Endodermal cell (in vitro differentiated cells): Measurements from ENCODE around the gene HABP2. TPM values are rescaled to one million over a fixed set of nuclear protein-coding genes. Genes with fewer than 3 reads are reported as not detected.
A peak's percentile ranks its signal among the peaks of the same experiment; 100 is the strongest.

Experiments used
- DNase-seq: peaks from one replicate; pipeline ENCODE4 v3.0.0-alpha.2; 2017
- H3K27ac ChIP-seq: 2 replicates; pipeline ENCODE4 v1.5.1; 2013; ENCODE audit warnings: mild to moderate bottlenecking, low read depth, low read length, moderate library complexity
- H3K27me3 ChIP-seq: 2 replicates; pipeline ENCODE4 v1.6.1; 2013; ENCODE audit warnings: mild to moderate bottlenecking, low read length, moderate library complexity; ENCODE audit not compliant: insufficient read depth, control insufficient read depth, poor library complexity, severe bottlenecking
- H3K36me3 ChIP-seq: 2 replicates; pipeline ENCODE4 v1.7.0; 2013; ENCODE audit warnings: mild to moderate bottlenecking, low read length, moderate library complexity; ENCODE audit not compliant: control insufficient read depth, insufficient read depth
- H3K4me1 ChIP-seq: one replicate; pipeline ENCODE4 v1.7.0; 2013; ENCODE audit warnings: low read length; ENCODE audit not compliant: control insufficient read depth, insufficient read depth
- H3K4me3 ChIP-seq: 2 replicates; pipeline ENCODE4 v1.5.1; 2013; ENCODE audit warnings: mild to moderate bottlenecking, low read length, moderate library complexity
- H3K9ac ChIP-seq: 2 replicates; pipeline ENCODE4 v1.6.1; 2013; ENCODE audit warnings: mild to moderate bottlenecking, low read length, moderate library complexity; ENCODE audit not compliant: poor library complexity, severe bottlenecking; ENCODE audit errors: extremely low read depth
- H3K9me3 ChIP-seq: 2 replicates; pipeline ENCODE4 v1.6.1; 2013; ENCODE audit warnings: mild to moderate bottlenecking, low read length, moderate library complexity; ENCODE audit not compliant: control insufficient read depth
- H3K27ac Mint-ChIP-seq: 2 replicates; pipeline ENCODE4 v1.8.0; 2020; ENCODE audit warnings: mixed read lengths
- H3K27me3 Mint-ChIP-seq: 2 replicates; pipeline ENCODE4 v1.8.0; 2021; ENCODE audit warnings: mild to moderate bottlenecking, mixed read lengths; ENCODE audit not compliant: insufficient read depth
- H3K36me3 Mint-ChIP-seq: 2 replicates; pipeline ENCODE4 v1.8.0; 2020; ENCODE audit warnings: low read depth, mixed read lengths
- H3K4me1 Mint-ChIP-seq: 2 replicates; pipeline ENCODE4 v1.8.0; 2020; ENCODE audit warnings: mixed read lengths
- H3K4me3 Mint-ChIP-seq: 2 replicates; pipeline ENCODE4 v1.8.0; 2020; ENCODE audit warnings: mild to moderate bottlenecking, moderate library complexity, mixed read lengths
- H3K9me3 Mint-ChIP-seq: 2 replicates; pipeline ENCODE4 v1.8.0; 2020; ENCODE audit warnings: mild to moderate bottlenecking, mixed read lengths
- CTCF ChIP-seq: fragments of 200-600 bp; sonication (generic); conservative IDR thresholded peaks from 2 replicates; pipeline ENCODE4 v1.5.0; 2021; ENCODE audit warnings: antibody characterized with exemption, mild to moderate bottlenecking
- WGBS, 2 experiments: methylation state at CpG; one replicate each; pipeline versions ENCODE4 v1.1.5 to v1.1.7; 2013; ENCODE audit warnings: missing lambda C conversion rate in 2 of 2, mixed read lengths in 1 of 2; ENCODE audit not compliant: insufficient coverage in 1 of 2, insufficient read length in 1 of 2; 5-methylcytosine and 5-hydroxymethylcytosine counted together
- total RNA-seq, 2 donors: library from RNA; stranded (reverse); fragmentation: NEBNext Ultra II Directional in 1 of 2; extraction: Animal tissue kit (Norgen Biotek cat#: 25700) in 1 of 2; gene quantifications; 2 replicates in 1 of 2; 3 replicates in 1 of 2; pipeline ENCODE4 v1.2.1, GENCODE V29; 2021

The HABP2 gene
- total RNA-seq, 2 donors from 2014 or later: 0.71 to 1.6 TPM

- H3K36me3 ChIP-seq: no peaks in the 10 kb centered on the region
- Mint-ChIP-seq H3K27me3 (peaks cover 9% of the 10 kb centered on the region), H3K4me1 (peaks cover 54% of the 10 kb centered on the region), H3K27ac (no peak overlapping the region), H3K36me3 (no peaks in the 10 kb centered on the region), H3K4me3 (no peak overlapping the region), H3K9me3 (no peaks in the 10 kb centered on the region)
- no peaks in the 10 kb centered on the region for H3K27me3 ChIP-seq
- TF ChIP-seq CTCF: no peak
- no peak overlapping the region for H3K27ac ChIP-seq
- WGBS, 2 experiments: 90 to 91% methylated on average over 2 to 4 of the region's 4 CpGs
- peaks cover 22% of the 10 kb centered on the region for H3K4me1 ChIP-seq
- DNase-seq: no peak
- no peaks in the 10 kb centered on the region for H3K9me3 ChIP-seq
- no peak overlapping the region for H3K9ac ChIP-seq
- H3K4me3 ChIP-seq: no peak overlapping the region
Measured at GRCh38 chr10:113622831-113623230, 70.0 kb downstream of the HABP2 start.

GRCh38 chr10:113625461-113626186, 72.8 kb downstream of the HABP2 start:
- Mint-ChIP-seq H3K4me1 (peaks cover 44% of the 10 kb centered on the region), H3K9me3 (no peaks in the 10 kb centered on the region), H3K27me3 (peaks cover 9% of the 10 kb centered on the region), H3K27ac (no peak overlapping the region), H3K4me3 (no peak overlapping the region), H3K36me3 (no peaks in the 10 kb centered on the region)
- Histone ChIP-seq H3K9ac (no peak overlapping the region), H3K9me3 (no peaks in the 10 kb centered on the region), H3K4me1 (peaks cover 22% of the 10 kb centered on the region), H3K4me3 (no peak overlapping the region), H3K36me3 (no peaks in the 10 kb centered on the region), H3K27me3 (no peaks in the 10 kb centered on the region), H3K27ac (no peak overlapping the region)
- no peak for TF ChIP-seq CTCF
- WGBS, 2 experiments: 90 to 100% methylated on average over 7 to 10 of the region's 10 CpGs
- peak; percentile 27 for DNase-seq

GRCh38 chr10:113626809-113627355, 74.0 kb downstream of the HABP2 start:
- DNase-seq: peak; percentile 28
- H3K36me3 Mint-ChIP-seq: no peaks in the 10 kb centered on the region
- H3K4me3 Mint-ChIP-seq: no peak overlapping the region
- Histone ChIP-seq H3K9ac (no peak overlapping the region), H3K36me3 (no peaks in the 10 kb centered on the region), H3K4me3 (no peak overlapping the region), H3K27ac (no peak overlapping the region), H3K9me3 (no peaks in the 10 kb centered on the region), H3K27me3 (no peaks in the 10 kb centered on the region), H3K4me1 (peaks cover 22% of the 10 kb centered on the region)
- peaks cover 49% of the 10 kb centered on the region for H3K4me1 Mint-ChIP-seq
- H3K27me3 Mint-ChIP-seq: peaks cover 8% of the 10 kb centered on the region
- H3K9me3 Mint-ChIP-seq: no peaks in the 10 kb centered on the region
- no peak for TF ChIP-seq CTCF
- no peak overlapping the region for H3K27ac Mint-ChIP-seq
- WGBS, 2 experiments: 70 to 83% methylated on average over 4 to 5 of the region's 5 CpGs
